ENCODE results near the gene TRIM8.

Gene TRIM8

GRCh38 chr10:102620591-102621442, 23.5 kb upstream of the TRIM8 start:
- no peak for DNase-seq
- no peak for TF ChIP-seq POLR2A (IDR thresholded peaks at IDR 0.05; ENCODE audit: low read length)
- TF ChIP-seq GATA1 (IDR thresholded peaks at IDR 0.05; ENCODE audit: low read depth, low read length), result no peak

GRCh38 chr10:102621443-102622325, 22.6 kb upstream of the TRIM8 start:
- TF ChIP-seq POLR2A (IDR thresholded peaks at IDR 0.05; ENCODE audit: low read length) (no peak), GATA1 (IDR thresholded peaks at IDR 0.05; ENCODE audit: low read depth, low read length) (no peak)
- no peak for DNase-seq

GRCh38 chr10:102624094-102624493, 20.2 kb upstream of the TRIM8 start:
- no peak for TF ChIP-seq GATA1 (IDR thresholded peaks at IDR 0.05; ENCODE audit: low read depth, low read length)
- no peak for TF ChIP-seq POLR2A (IDR thresholded peaks at IDR 0.05; ENCODE audit: low read length)
- no peak for DNase-seq

- DNase-seq, result no peak
- TF ChIP-seq POLR2A (IDR thresholded peaks at IDR 0.05; ENCODE audit: low read length), result no peak
- no peak for TF ChIP-seq GATA1 (IDR thresholded peaks at IDR 0.05; ENCODE audit: low read depth, low read length)
Observed at GRCh38 chr10:102624751-102625645, 19.3 kb upstream of the TRIM8 start.

- no peak for TF ChIP-seq GATA1 (IDR thresholded peaks at IDR 0.05; ENCODE audit: low read depth, low read length)
- TF ChIP-seq POLR2A (IDR thresholded peaks at IDR 0.05; ENCODE audit: low read length), result no peak
- no peak for DNase-seq
Observed at GRCh38 chr10:102626026-102626685, 18.1 kb upstream of the TRIM8 start.

- DNase-seq, result no peak
- TF ChIP-seq POLR2A (IDR thresholded peaks at IDR 0.05; ENCODE audit: low read length) (no peak), GATA1 (IDR thresholded peaks at IDR 0.05; ENCODE audit: low read depth, low read length) (no peak)
Observed at GRCh38 chr10:102627291-102627735, 17.0 kb upstream of the TRIM8 start.

- TF ChIP-seq GATA1 (IDR thresholded peaks at IDR 0.05; ENCODE audit: low read depth, low read length) (no peak), POLR2A (IDR thresholded peaks at IDR 0.05; ENCODE audit: low read length) (no peak)
- DNase-seq, result no peak
Observed at GRCh38 chr10:102627736-102628293, 16.5 kb upstream of the TRIM8 start.

GRCh38 chr10:102628451-102628911, 15.8 kb upstream of the TRIM8 start:
- no peak for DNase-seq
- no peak for TF ChIP-seq POLR2A (IDR thresholded peaks at IDR 0.05; ENCODE audit: low read length)
- TF ChIP-seq GATA1 (IDR thresholded peaks at IDR 0.05; ENCODE audit: low read depth, low read length), result no peak

- no peak for TF ChIP-seq POLR2A (IDR thresholded peaks at IDR 0.05; ENCODE audit: low read length)
- TF ChIP-seq GATA1 (IDR thresholded peaks at IDR 0.05; ENCODE audit: low read depth, low read length), result no peak
- DNase-seq, result no peak
Observed at GRCh38 chr10:102629661-102630614, 14.3 kb upstream of the TRIM8 start.

- no peak for TF ChIP-seq GATA1 (IDR thresholded peaks at IDR 0.05; ENCODE audit: low read depth, low read length)
- TF ChIP-seq POLR2A (IDR thresholded peaks at IDR 0.05; ENCODE audit: low read length), result no peak
- DNase-seq, result no peak
Observed at GRCh38 chr10:102630663-102631062, 13.6 kb upstream of the TRIM8 start.

- no peak for TF ChIP-seq GATA1 (IDR thresholded peaks at IDR 0.05; ENCODE audit: low read depth, low read length)
- no peak for TF ChIP-seq POLR2A (IDR thresholded peaks at IDR 0.05; ENCODE audit: low read length)
- no peak for DNase-seq
Observed at GRCh38 chr10:102631525-102632393, 12.5 kb upstream of the TRIM8 start.
